ENCODE results near the gene RBM45.

The RBM45 gene

GRCh38 chr2:178163395-178163794, 51.2 kb downstream of the RBM45 start:
- H3K4me3 ChIP-seq (ENCODE audit: extremely low read depth, insufficient read depth, low read length, poor library complexity, severe bottlenecking), result no peak overlapping the region
- 75 to 100% methylated on average over 2 to 3 of the region's 4 CpGs for WGBS, 2 experiments (ENCODE audit: insufficient coverage in 2 of 2)
- H3K4me1 ChIP-seq (ENCODE audit: control insufficient read depth, insufficient read depth, low read length, poor library complexity, severe bottlenecking), result no peaks in the 10 kb centered on the region
- H3K9me3 ChIP-seq (ENCODE audit: control insufficient read depth, low read length), result no peaks in the 10 kb centered on the region
- no peak overlapping the region for H3K27ac ChIP-seq (ENCODE audit: low read depth, low read length, severe bottlenecking)
- H3K36me3 ChIP-seq (ENCODE audit: control insufficient read depth, insufficient read depth, low read length), result no peaks in the 10 kb centered on the region

- Histone ChIP-seq H3K9me3 (ENCODE audit: control insufficient read depth, low read length) (no peaks in the 10 kb centered on the region), H3K27ac (ENCODE audit: low read depth, low read length, severe bottlenecking) (no peak overlapping the region), H3K4me3 (ENCODE audit: extremely low read depth, insufficient read depth, low read length, poor library complexity, severe bottlenecking) (no peak overlapping the region), H3K4me1 (ENCODE audit: control insufficient read depth, insufficient read depth, low read length, poor library complexity, severe bottlenecking) (no peaks in the 10 kb centered on the region), H3K36me3 (ENCODE audit: control insufficient read depth, insufficient read depth, low read length) (no peaks in the 10 kb centered on the region)
- WGBS, 2 experiments (ENCODE audit: insufficient coverage in 2 of 2), result no CpG with 5 or more reads among the region's 1 CpG
These were observed 51.7 kb downstream of the RBM45 start for GRCh38 chr2:178163911-178164310.

GRCh38 chr2:178173657-178174056, 61.4 kb downstream of the RBM45 start:
- Histone ChIP-seq H3K36me3 (ENCODE audit: control insufficient read depth, insufficient read depth, low read length) (no peaks in the 10 kb centered on the region), H3K4me1 (ENCODE audit: control insufficient read depth, insufficient read depth, low read length, poor library complexity, severe bottlenecking) (no peaks in the 10 kb centered on the region), H3K27ac (ENCODE audit: low read depth, low read length, severe bottlenecking) (no peak overlapping the region), H3K4me3 (ENCODE audit: extremely low read depth, insufficient read depth, low read length, poor library complexity, severe bottlenecking) (no peak overlapping the region), H3K9me3 (ENCODE audit: control insufficient read depth, low read length) (no peaks in the 10 kb centered on the region)
- WGBS, 2 experiments (ENCODE audit: insufficient coverage in 2 of 2), result no CpG with 5 or more reads among the region's 1 CpG

- no peaks in the 10 kb centered on the region for H3K4me1 ChIP-seq (ENCODE audit: control insufficient read depth, insufficient read depth, low read length, poor library complexity, severe bottlenecking)
- 73 to 94% methylated on average over 1 of the region's 1 CpG for WGBS, 2 experiments (ENCODE audit: insufficient coverage in 2 of 2)
- no peaks in the 10 kb centered on the region for H3K9me3 ChIP-seq (ENCODE audit: control insufficient read depth, low read length)
These were observed 64.9 kb downstream of the RBM45 start for GRCh38 chr2:178177066-178177679.

More at GRCh38 chr2:178177066-178177679, 64.9 kb downstream of the RBM45 start:
- Histone ChIP-seq H3K36me3 (ENCODE audit: control insufficient read depth, insufficient read depth, low read length) (no peaks in the 10 kb centered on the region), H3K27ac (ENCODE audit: low read depth, low read length, severe bottlenecking) (no peak overlapping the region), H3K4me3 (ENCODE audit: extremely low read depth, insufficient read depth, low read length, poor library complexity, severe bottlenecking) (no peak overlapping the region)
